GM13977 (cell line): ENCODE results near the gene GTPBP8.

ENCODE experiments used
- DNase-seq: peaks from one replicate; pipeline ENCODE4 v3.0.0; 2012; ENCODE audit warnings: low spot score
- in situ Hi-C: fragments of 300-500 bp; cut with MboI; formaldehyde crosslinking; loops from one replicate; pipeline ENCODE4 v1.12.0; 2022; ENCODE audit warnings: low sequenced_read_pairs, low pct_unique_long_range_greater_than_20kb, mixed read lengths, inconsistent platforms; ENCODE audit not compliant: unreplicated experiment
- TF ChIP-seq, protein P1 (sequence below): IDR thresholded peaks from 2 replicates; pipeline ENCODE4 v1.5.1; 2012; ENCODE audit warnings: mild to moderate bottlenecking, control low read depth; ENCODE audit not compliant: insufficient read depth; ENCODE audit errors: extremely low read depth, missing control alignments

GTPBP8 gene

DNA sequence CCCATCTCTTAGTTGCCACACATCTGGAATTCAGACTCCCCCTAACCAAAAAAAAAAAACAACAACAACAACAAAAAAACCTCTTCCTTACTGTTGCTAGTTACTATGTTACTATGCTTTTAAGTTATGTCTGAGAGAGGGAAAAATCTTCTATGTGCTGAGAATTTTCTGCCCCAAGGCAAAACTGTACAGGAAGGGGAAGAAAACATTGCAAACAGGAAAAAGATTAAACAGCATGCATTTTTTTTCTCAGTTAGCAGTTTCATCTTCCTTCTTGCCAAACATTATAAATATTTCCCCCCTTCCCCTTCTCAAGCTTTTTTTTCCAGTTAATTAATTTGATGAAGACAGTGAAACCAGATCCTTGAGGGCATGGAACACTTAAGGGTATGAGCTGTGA is 14.8 kb upstream of the GTPBP8 start:
- DNase-seq: no peak
- TF ChIP-seq, protein P1, sequence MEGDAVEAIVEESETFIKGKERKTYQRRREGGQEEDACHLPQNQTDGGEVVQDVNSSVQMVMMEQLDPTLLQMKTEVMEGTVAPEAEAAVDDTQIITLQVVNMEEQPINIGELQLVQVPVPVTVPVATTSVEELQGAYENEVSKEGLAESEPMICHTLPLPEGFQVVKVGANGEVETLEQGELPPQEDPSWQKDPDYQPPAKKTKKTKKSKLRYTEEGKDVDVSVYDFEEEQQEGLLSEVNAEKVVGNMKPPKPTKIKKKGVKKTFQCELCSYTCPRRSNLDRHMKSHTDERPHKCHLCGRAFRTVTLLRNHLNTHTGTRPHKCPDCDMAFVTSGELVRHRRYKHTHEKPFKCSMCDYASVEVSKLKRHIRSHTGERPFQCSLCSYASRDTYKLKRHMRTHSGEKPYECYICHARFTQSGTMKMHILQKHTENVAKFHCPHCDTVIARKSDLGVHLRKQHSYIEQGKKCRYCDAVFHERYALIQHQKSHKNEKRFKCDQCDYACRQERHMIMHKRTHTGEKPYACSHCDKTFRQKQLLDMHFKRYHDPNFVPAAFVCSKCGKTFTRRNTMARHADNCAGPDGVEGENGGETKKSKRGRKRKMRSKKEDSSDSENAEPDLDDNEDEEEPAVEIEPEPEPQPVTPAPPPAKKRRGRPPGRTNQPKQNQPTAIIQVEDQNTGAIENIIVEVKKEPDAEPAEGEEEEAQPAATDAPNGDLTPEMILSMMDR: no peak
- in situ Hi-C loops: loop anchor here (10.0 to 25.0 kb wide), 2 partner anchors 241 to 864 kb away; no protein-coding TSS in a partner anchor

DNA sequence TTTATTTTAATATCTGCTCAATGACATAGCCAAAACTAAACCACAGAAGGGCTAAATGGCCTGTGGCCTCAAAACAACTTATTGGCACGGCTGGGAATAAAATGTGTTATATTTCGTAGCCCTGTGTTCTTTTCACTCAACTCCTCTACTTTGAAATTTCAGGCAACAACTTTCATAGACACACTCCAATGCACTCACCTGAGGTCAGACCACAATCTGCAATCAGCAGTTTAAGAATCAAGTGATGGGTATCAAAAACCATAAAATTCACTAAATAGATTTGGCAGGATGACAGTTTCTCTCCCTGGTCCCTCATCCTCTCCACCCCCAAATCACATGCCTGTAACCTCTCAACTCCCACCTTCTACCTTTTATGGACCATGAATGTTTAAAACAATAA is 13.8 kb upstream of the GTPBP8 start:
- in situ Hi-C loops: loop anchor here (10.0 to 25.0 kb wide), 2 partner anchors 242 to 865 kb away; no protein-coding TSS in a partner anchor
- DNase-seq: no peak
- TF ChIP-seq, protein P1: no peak

DNA sequence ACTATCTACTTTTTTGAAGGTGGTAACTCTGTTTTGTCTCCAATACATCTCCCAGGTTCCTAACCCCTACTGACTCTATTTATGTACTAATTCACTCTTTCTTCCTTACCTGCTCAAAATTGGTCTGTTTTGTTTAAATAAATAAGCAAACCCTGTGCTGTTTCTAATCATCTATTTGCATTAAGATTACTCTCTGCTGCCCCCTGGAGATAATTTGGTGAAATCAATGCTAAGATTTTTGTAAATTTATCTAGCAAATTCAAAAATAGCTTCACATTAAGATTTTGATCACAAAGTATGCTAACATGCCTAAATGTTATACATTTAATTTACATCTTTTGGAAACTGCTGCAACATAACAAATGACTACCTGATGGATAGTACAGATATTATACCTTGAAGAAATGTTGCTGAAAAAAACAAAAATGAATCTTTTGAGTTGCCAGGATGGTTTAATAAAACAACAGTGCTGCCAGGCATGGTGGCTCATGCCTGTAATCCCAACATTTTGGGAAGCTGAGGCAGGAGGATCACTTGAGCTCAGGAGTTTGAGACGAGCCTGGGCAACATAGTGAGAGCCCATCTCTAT is 11.4 kb upstream of the GTPBP8 start:
- in situ Hi-C loops: loop anchor here (10.0 to 25.0 kb wide), 2 partner anchors 245 to 867 kb away; no protein-coding TSS in a partner anchor
- TF ChIP-seq, protein P1: peak; percentile 48
- no peak for DNase-seq

DNA sequence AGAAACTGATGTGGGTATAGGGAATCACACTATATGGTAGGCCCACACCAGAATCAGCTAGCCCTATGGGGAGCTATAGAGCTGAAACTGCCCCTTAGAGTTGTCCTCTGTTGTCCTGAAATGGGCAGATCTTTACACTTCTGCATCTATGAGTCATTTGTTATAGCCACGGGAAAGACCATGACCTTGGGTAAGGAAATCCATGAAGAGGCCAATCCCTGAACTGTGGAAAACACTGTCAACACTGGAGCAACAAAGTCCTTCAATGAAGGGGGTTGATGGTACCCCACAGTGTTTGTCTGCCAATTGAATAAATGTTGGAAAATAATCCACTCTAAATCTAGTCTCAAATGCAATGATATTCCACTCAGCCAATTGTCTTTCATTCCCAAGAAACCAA is 10.7 kb upstream of the GTPBP8 start:
- in situ Hi-C loops: loop anchor here (10.0 to 25.0 kb wide), 2 partner anchors 335 to 868 kb away; partner anchors contain the start of gene CCDC80

DNA sequence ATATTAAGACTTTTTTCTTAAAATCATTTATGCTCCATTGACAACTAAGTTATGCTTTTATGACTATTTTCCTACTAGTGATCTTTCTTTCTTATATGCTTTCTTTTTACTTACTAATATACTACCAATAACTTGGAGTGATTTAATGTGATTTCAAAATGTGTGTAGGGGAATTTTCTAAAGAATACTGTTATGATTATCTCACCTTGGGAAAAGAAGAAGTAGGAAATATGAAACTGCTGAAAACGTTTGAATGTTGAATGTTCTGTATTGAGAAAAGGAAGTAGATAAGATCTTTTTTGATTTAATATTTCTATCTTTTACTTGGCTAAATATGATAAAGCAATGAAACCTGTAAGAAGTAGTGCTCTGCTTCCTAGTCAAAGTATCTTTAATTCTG is 8.1 kb upstream of the GTPBP8 start:
- DNase-seq: no peak
- in situ Hi-C loops: loop anchor here (10.0 to 25.0 kb wide), 2 partner anchors 338 to 870 kb away; partner anchors contain the start of gene CCDC80
- TF ChIP-seq, protein P1: no peak

More for the DNA sequence above, 10.7 kb upstream of the GTPBP8 start:
- TF ChIP-seq, protein P1: no peak
- no peak for DNase-seq

DNA sequence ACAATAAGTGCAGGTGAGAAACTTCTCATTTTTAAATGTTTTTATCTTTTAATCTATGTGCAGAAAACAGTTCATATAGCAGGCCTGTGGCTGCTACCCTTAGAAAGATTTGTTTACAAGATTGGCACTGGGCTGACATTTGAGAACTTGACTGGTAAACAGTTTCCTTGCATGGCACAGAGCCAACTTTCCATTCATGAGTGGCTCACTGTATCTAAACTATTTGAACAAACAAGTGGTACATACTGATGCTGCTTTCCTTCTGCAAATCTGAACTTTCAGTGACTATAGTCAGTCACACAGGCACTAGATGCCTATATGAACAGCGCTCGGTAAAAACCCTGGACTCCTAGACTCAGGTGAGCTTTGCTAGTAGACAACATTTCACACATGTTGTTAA is 6.3 kb upstream of the GTPBP8 start:
- TF ChIP-seq, protein P1: no peak
- DNase-seq: no peak
- in situ Hi-C loops: loop anchor here (10.0 to 25.0 kb wide), 2 partner anchors 340 to 872 kb away; partner anchors contain the start of gene CCDC80
